HG02798 (cell line): Measurements from ENCODE around the gene RC3H1.
"Not testable (repeated sequence)": the region's sequence is repeated elsewhere in the genome, so short reads cannot be mapped to it uniquely, and the experiment has no call there.

Experiments used
- ATAC-seq: cut with Tn5 transposase; IDR thresholded peaks from one replicate; pipeline ENCODE4 v1.9.1; 2021; ENCODE audit warnings: mild to moderate bottlenecking; ENCODE audit not compliant: unreplicated experiment, poor library complexity

Gene RC3H1

GRCh38 chr1:173954179-173954578, 68.0 kb downstream of the RC3H1 start:
- ATAC-seq = no peak

GRCh38 chr1:173948594-173948993, 73.6 kb downstream of the RC3H1 start:
- no peak for ATAC-seq

GRCh38 chr1:173946380-173946921, 75.7 kb downstream of the RC3H1 start:
- no peak for ATAC-seq

GRCh38 chr1:173937062-173937461, 85.1 kb downstream of the RC3H1 start:
- no peak for ATAC-seq

- ATAC-seq = no peak
These were observed 87.7 kb downstream of the RC3H1 start for GRCh38 chr1:173934440-173934839.

- ATAC-seq = not testable (repeated sequence)
These were observed 91.6 kb downstream of the RC3H1 start for GRCh38 chr1:173930541-173930940.

GRCh38 chr1:173925306-173926242, 96.6 kb downstream of the RC3H1 start:
- no peak for ATAC-seq

GRCh38 chr1:173920861-173921260, 101.3 kb downstream of the RC3H1 start:
- no peak for ATAC-seq

GRCh38 chr1:173917635-173918493, 104.3 kb downstream of the RC3H1 start:
- no peak for ATAC-seq

GRCh38 chr1:173917149-173917548, 105.0 kb downstream of the RC3H1 start, which contains the start of gene SERPINC1:
Gene SERPINC1 (minus strand): TSS chr1:173917327. CDS start chr1:173917259, 68 bp downstream.
- no peak for ATAC-seq

GRCh38 chr1:173916667-173917066, 105.5 kb downstream of the RC3H1 start:
- no peak for ATAC-seq

GRCh38 chr1:173915596-173915995, 106.6 kb downstream of the RC3H1 start:
- no peak for ATAC-seq

- ATAC-seq = no peak
These were observed 107.7 kb downstream of the RC3H1 start for GRCh38 chr1:173914366-173914871.

GRCh38 chr1:173913111-173913510, 109.0 kb downstream of the RC3H1 start:
- no peak for ATAC-seq

- ATAC-seq = no peak
These were observed 118.2 kb downstream of the RC3H1 start for GRCh38 chr1:173903827-173904531.

GRCh38 chr1:173900992-173901391, 121.2 kb downstream of the RC3H1 start:
- ATAC-seq = no peak

- no peak for ATAC-seq
These were observed 121.7 kb downstream of the RC3H1 start for GRCh38 chr1:173900427-173900826.

- no peak for ATAC-seq
These were observed 128.0 kb downstream of the RC3H1 start for GRCh38 chr1:173894189-173894588.

- no peak for ATAC-seq
These were observed 128.5 kb downstream of the RC3H1 start for GRCh38 chr1:173893611-173894010.

- no peak for ATAC-seq
These were observed 132.3 kb downstream of the RC3H1 start for GRCh38 chr1:173889885-173890284.
